B cell (primary cell): Measurements from ENCODE around the gene PODN. TPM values are rescaled to one million over a fixed set of nuclear protein-coding genes. Genes with fewer than 3 reads are reported as not detected.

Source experiments
- ATAC-seq: fragments of 200-7000 bp; cut with Tn5 transposase; one replicate; pipeline ENCODE4 v1.10.0; 2021; ENCODE audit warnings: low read depth, mild to moderate bottlenecking, moderate number of reproducible peaks, moderate library complexity
- CTCF ChIA-PET: fragments of 350-600 bp; sonication (Branson Sonifier 250); formaldehyde crosslinking; loops from one replicate; lab custom pipeline; 2021; ENCODE audit warnings: antibody characterized with exemption, inconsistent platforms; lab: Charles Lee
- POLR2A ChIA-PET: fragments of 350-600 bp; sonication (Branson Sonifier 250); formaldehyde crosslinking; loops from one replicate; lab custom pipeline; 2021; ENCODE audit warnings: antibody characterized with exemption; lab: Charles Lee
- DNase-seq: peaks from one replicate; pipeline ENCODE4 v3.0.0; 2013
- H2AFZ ChIP-seq: 2 replicates; pipeline ENCODE4 v1.6.1; 2012; ENCODE audit warnings: mild to moderate bottlenecking, low read depth, low read length; ENCODE audit not compliant: insufficient read depth, poor library complexity, severe bottlenecking
- H3K27ac ChIP-seq, 2 donors: 1 replicate in 1 of 2; 2 replicates in 1 of 2; pipeline ENCODE4 v1.5.1; 2012 to 2013; ENCODE audit warnings: low read length in 2 of 2, mild to moderate bottlenecking in 2 of 2, moderate library complexity in 1 of 2
- H3K27me3 ChIP-seq, 4 experiments: fragments of 200-600 bp in 1 of 4; sonication (generic) in 1 of 4; replicated peaks in 1 of 4; 1 replicate in 2 of 4; 2 replicates in 2 of 4; pipeline versions ENCODE4 v1.6.1 to v1.7.0; 2013 to 2016; ENCODE audit warnings: low read length in 3 of 4, mild to moderate bottlenecking in 2 of 4, mixed read lengths in 1 of 4, moderate library complexity in 1 of 4; ENCODE audit not compliant: insufficient read depth in 4 of 4, control insufficient read depth in 3 of 4; ENCODE audit errors: control extremely low read depth in 1 of 4
- H3K36me3 ChIP-seq, 2 experiments: replicated peaks in 1 of 2; 1 replicate in 1 of 2; 2 replicates in 1 of 2; pipeline versions ENCODE4 v1.6.1 to v1.7.1; 2013; ENCODE audit warnings: low read length in 1 of 2; ENCODE audit not compliant: insufficient read depth in 2 of 2, control insufficient read depth in 1 of 2; ENCODE audit errors: control extremely low read depth in 1 of 2, extremely low read depth in 1 of 2
- H3K4me1 ChIP-seq, 2 donors: fragments of 200-600 bp in 1 of 2; sonication (generic) in 1 of 2; 1 replicate in 1 of 2; 2 replicates in 1 of 2; pipeline versions ENCODE4 v1.5.1 to v1.6.1; 2013 to 2017; ENCODE audit warnings: low read length in 2 of 2; ENCODE audit not compliant: control insufficient read depth in 2 of 2, insufficient read depth in 2 of 2
- H3K4me2 ChIP-seq: replicated peaks from 2 replicates; pipeline ENCODE3; 2012; ENCODE audit warnings: mild to moderate bottlenecking, low read depth, low read length; ENCODE audit not compliant: poor library complexity, severe bottlenecking
- H3K4me3 ChIP-seq, 5 experiments: fragments of 200-600 bp in 1 of 5; sonication (generic) in 1 of 5; 1 replicate in 3 of 5; 2 replicates in 2 of 5; pipeline versions ENCODE4 v1.5.1 to v1.7.0; 2011 to 2016; ENCODE audit warnings: low read length in 4 of 5, mild to moderate bottlenecking in 4 of 5, low read depth in 2 of 5, control low read depth in 1 of 5, moderate library complexity in 1 of 5; ENCODE audit not compliant: insufficient read depth in 1 of 5; ENCODE audit errors: control extremely low read depth in 1 of 5, extremely low read depth in 1 of 5
- H3K79me2 ChIP-seq: fragments of 200-600 bp; sonication (generic); one replicate; pipeline ENCODE4 v1.6.0; 2016; ENCODE audit warnings: low read length; ENCODE audit not compliant: control insufficient read depth, insufficient read depth
- H3K9ac ChIP-seq: fragments of 200-600 bp; sonication (generic); 2 replicates; pipeline ENCODE4 v1.6.1; 2017; ENCODE audit warnings: mild to moderate bottlenecking, low read length, moderate library complexity
- H3K9me3 ChIP-seq, 3 donors: one replicate each; pipeline versions ENCODE4 v1.6.1 to v1.7.1; 2013; ENCODE audit warnings: low read length in 2 of 3; ENCODE audit not compliant: control insufficient read depth in 2 of 3, insufficient read depth in 1 of 3; ENCODE audit errors: control extremely low read depth in 1 of 3
- H4K20me1 ChIP-seq: 2 replicates; pipeline ENCODE4 v1.6.0; 2012; ENCODE audit warnings: mild to moderate bottlenecking, low read length; ENCODE audit not compliant: insufficient read depth, control insufficient read depth, poor library complexity, severe bottlenecking
- H3K27ac Mint-ChIP-seq: one replicate; pipeline ENCODE4 v1.8.0; 2021; ENCODE audit warnings: mixed read lengths
- H3K27me3 Mint-ChIP-seq: one replicate; pipeline ENCODE4 v1.8.0; 2021; ENCODE audit warnings: mixed read lengths
- H3K4me1 Mint-ChIP-seq: one replicate; pipeline ENCODE4 v1.8.0; 2021; ENCODE audit warnings: mixed read lengths
- H3K4me3 Mint-ChIP-seq: one replicate; pipeline ENCODE4 v1.8.0; 2021; ENCODE audit warnings: mixed read lengths
- H3K9me3 Mint-ChIP-seq: one replicate; pipeline ENCODE4 v1.8.0; 2022; ENCODE audit warnings: mixed read lengths; ENCODE audit not compliant: insufficient read depth
- CTCF ChIP-seq: fragments of 200-600 bp; IDR thresholded peaks from one replicate; pipeline ENCODE4 v1.8.0; 2022; ENCODE audit warnings: antibody characterized with exemption, mild to moderate bottlenecking
- EZH2 ChIP-seq: IDR thresholded peaks from 2 replicates; pipeline ENCODE4 v1.6.1; 2012; ENCODE audit warnings: borderline replicate concordance, low read depth, mild to moderate bottlenecking, moderate library complexity, low read length; ENCODE audit not compliant: insufficient read depth, poor library complexity, severe bottlenecking
- WGBS: methylation state at CpG from one replicate; pipeline ENCODE4 v1.1.5; 2013; ENCODE audit warnings: missing lambda C conversion rate; ENCODE audit not compliant: insufficient coverage; 5-methylcytosine and 5-hydroxymethylcytosine counted together
- intact Hi-C: fragments of 100-400 bp; cut with micrococcal nuclease; formaldehyde crosslinking; loops from one replicate; pipeline ENCODE4 v1.10.0; 2022
- polyA plus RNA-seq: library from polyadenylated mRNA; depleted of rRNA; stranded (reverse); fragments of >200 nt; gene quantifications from 2 replicates; pipeline ENCODE4 v1.2.3, GENCODE V29; 2012
- total RNA-seq, 2 donors: library from RNA; stranded (reverse); fragments of 120-200 nt in 1 of 2; gene quantifications; 1 replicate in 1 of 2; 2 replicates in 1 of 2; pipeline versions ENCODE4 v1.2.3 to v1.2.4, GENCODE V29; 2013 to 2022

The PODN gene
- total and polyA plus RNA-seq, 2 donors (not counting 1 experiment from before 2014, with no cell fraction given): not detected

- TF ChIP-seq CTCF (no peak), EZH2 (no peak)
- H3K27ac ChIP-seq: no peak overlapping the region
- 100% methylated on average over 2 of the region's 2 CpGs for WGBS
- peaks cover 19% of the 10 kb centered on the region for H4K20me1 ChIP-seq
- H3K4me3 ChIP-seq: no peak overlapping the region
- no peaks in the 10 kb centered on the region for H3K9me3 Mint-ChIP-seq
- ATAC-seq: no peak
- DNase-seq: no peak
- no peaks in the 10 kb centered on the region for H3K27me3 ChIP-seq
- H3K27me3 Mint-ChIP-seq: no peaks in the 10 kb centered on the region
- H3K4me1 ChIP-seq: no peaks in the 10 kb centered on the region
- no peak overlapping the region for H3K27ac Mint-ChIP-seq
- H2AFZ ChIP-seq: no peak overlapping the region
- POLR2A ChIA-PET: no interaction called here
- intact Hi-C loops: no loop called here
- no peak overlapping the region for H3K4me2 ChIP-seq
- no peak overlapping the region for H3K4me3 Mint-ChIP-seq
- CTCF ChIA-PET: no interaction called here
- H3K4me1 Mint-ChIP-seq: peaks cover 8% of the 10 kb centered on the region
- H3K9me3 ChIP-seq: no peaks in the 10 kb centered on the region
- peaks cover 51% of the 10 kb centered on the region for H3K79me2 ChIP-seq
- peaks cover 4 to 7% of the 10 kb centered on the region in 2 experiments for H3K36me3 ChIP-seq
- H3K9ac ChIP-seq: no peak overlapping the region
These were observed 36.3 kb upstream of the PODN start for GRCh38 chr1:53025769-53026112.

GRCh38 chr1:53026254-53026653, 35.8 kb upstream of the PODN start:
- no peaks in the 10 kb centered on the region for H3K9me3 ChIP-seq
- no peak overlapping the region for H3K4me3 ChIP-seq
- no peak overlapping the region for H2AFZ ChIP-seq
- no peak overlapping the region for H3K4me3 Mint-ChIP-seq
- ATAC-seq: no peak
- H3K4me2 ChIP-seq: no peak overlapping the region
- TF ChIP-seq EZH2 (no peak), CTCF (no peak)
- H3K27me3 Mint-ChIP-seq: no peaks in the 10 kb centered on the region
- DNase-seq: no peak
- H3K9ac ChIP-seq: no peak overlapping the region
- H3K27ac Mint-ChIP-seq: no peak overlapping the region
- 100% methylated on average over 1 of the region's 2 CpGs for WGBS
- peaks cover 19% of the 10 kb centered on the region for H4K20me1 ChIP-seq
- peaks cover 48% of the 10 kb centered on the region for H3K79me2 ChIP-seq
- H3K36me3 ChIP-seq: peaks cover 4 to 8% of the 10 kb centered on the region in 2 experiments
- intact Hi-C loops: no loop called here
- H3K4me1 Mint-ChIP-seq: peaks cover 8% of the 10 kb centered on the region
- ChIA-PET CTCF (no interaction called here), POLR2A (no interaction called here)
- H3K27me3 ChIP-seq: no peaks in the 10 kb centered on the region
- H3K27ac ChIP-seq: no peak overlapping the region
- no peaks in the 10 kb centered on the region for H3K4me1 ChIP-seq
- H3K9me3 Mint-ChIP-seq: no peaks in the 10 kb centered on the region
